WI38 (cell line): ENCODE measurements around the gene SNX25.
"Not testable (repeated sequence)": the region's sequence is repeated elsewhere in the genome, so short reads cannot be mapped to it uniquely, and the experiment has no call there.

Experiments
- H3K4me3 ChIP-seq: 2 replicates; pipeline ENCODE4 v1.5.1; 2011; ENCODE audit warnings: low read depth, mild to moderate bottlenecking, control low read depth, low read length
- CTCF ChIP-seq: IDR thresholded peaks from 2 replicates; pipeline ENCODE4 v1.5.1; 2012; ENCODE audit warnings: low read depth, mild to moderate bottlenecking, control low read depth, low read length

SNX25 gene

GRCh38 chr4:185328586-185328985, 119.2 kb downstream of the SNX25 start:
- no peak overlapping the region for H3K4me3 ChIP-seq
- TF ChIP-seq CTCF: no peak

GRCh38 chr4:185329879-185330510, 120.6 kb downstream of the SNX25 start:
- not testable (repeated sequence) for H3K4me3 ChIP-seq

GRCh38 chr4:185332575-185333464, 123.4 kb downstream of the SNX25 start:
- H3K4me3 ChIP-seq: no peak overlapping the region
- no peak for TF ChIP-seq CTCF

GRCh38 chr4:185334326-185334725, 124.9 kb downstream of the SNX25 start:
- TF ChIP-seq CTCF: no peak
- H3K4me3 ChIP-seq: no peak overlapping the region

- TF ChIP-seq CTCF: no peak
Measured at GRCh38 chr4:185335579-185335978, 126.2 kb downstream of the SNX25 start.

GRCh38 chr4:185339941-185340340, 130.5 kb downstream of the SNX25 start:
- TF ChIP-seq CTCF: no peak
- no peak overlapping the region for H3K4me3 ChIP-seq

More at GRCh38 chr4:185335579-185335978, 126.2 kb downstream of the SNX25 start:
- H3K4me3 ChIP-seq: no peak overlapping the region

- TF ChIP-seq CTCF: no peak
- H3K4me3 ChIP-seq: no peak overlapping the region
Measured at GRCh38 chr4:185341377-185341776, 132.0 kb downstream of the SNX25 start.
